K562 (cell line): ENCODE results near the gene PFAS. TPM values are rescaled to one million over a fixed set of nuclear protein-coding genes. Genes with fewer than 3 reads are reported as not detected.

ENCODE experiments used
- CHD2 ChIP-seq: IDR thresholded peaks from 2 replicates; pipeline ENCODE4 v1.6.1; 2011; ENCODE audit warnings: low read depth, low read length
- HDAC2 ChIP-seq: fragments of 450-650 bp; IDR thresholded peaks from 2 replicates; pipeline ENCODE4 v1.6.1; 2016; ENCODE audit warnings: mild to moderate bottlenecking
- HNRNPL ChIP-seq: fragments of 200-400 bp; formaldehyde crosslinking; IDR thresholded peaks from 2 replicates; pipeline ENCODE4 v1.6.1; 2017; ENCODE audit warnings: low read depth, mild to moderate bottlenecking, low read length
- MTA1 ChIP-seq: fragments of 450-650 bp; IDR thresholded peaks from 2 replicates; pipeline ENCODE4 v1.6.1; 2017; ENCODE audit warnings: borderline replicate concordance
- MXI1 ChIP-seq: IDR thresholded peaks from 2 replicates; pipeline ENCODE4 v1.6.1; 2011; ENCODE audit warnings: low read depth, mild to moderate bottlenecking, improper control_type of control experiment, low read length
- MYBL2 ChIP-seq, 2 experiments: fragments of 450-650 bp in 1 of 2; sonication (generic) in 1 of 2; formaldehyde crosslinking in 1 of 2; IDR thresholded peaks; 2 replicates each; pipeline versions ENCODE4 v1.6.1 to v1.8.1; 2017 to 2022; ENCODE audit warnings: borderline replicate concordance in 1 of 2, inconsistent platforms in 1 of 2, low read depth in 1 of 2, mild to moderate bottlenecking in 1 of 2, missing genetic modification reagents in 1 of 2, moderate library complexity in 1 of 2
- NRF1 ChIP-seq, 2 experiments: fragments of 450-650 bp; IDR thresholded peaks in 1 of 2; conservative IDR thresholded peaks in 1 of 2; 2 replicates each; pipeline ENCODE4 v1.6.1; 2014; ENCODE audit warnings: mild to moderate bottlenecking in 2 of 2
- POLR2B ChIP-seq: fragments of 450-650 bp; IDR thresholded peaks from 2 replicates; pipeline ENCODE4 v1.6.1; 2018; ENCODE audit warnings: low read depth; ENCODE audit not compliant: partially characterized antibody
- RUNX1 ChIP-seq: sonication (generic); IDR thresholded peaks from 2 replicates; pipeline ENCODE4 v1.6.1; 2016; ENCODE audit warnings: antibody characterized with exemption, low read depth
- SIN3B ChIP-seq: fragments of 450-650 bp; IDR thresholded peaks from 2 replicates; pipeline ENCODE4 v1.6.1; 2017; ENCODE audit warnings: low read depth, mild to moderate bottlenecking, moderate library complexity
- TAF1 ChIP-seq: IDR thresholded peaks from 2 replicates; pipeline ENCODE4 v1.6.1; 2011; ENCODE audit warnings: mild to moderate bottlenecking, low read length, moderate library complexity; ENCODE audit not compliant: insufficient read depth, control insufficient read depth, severe bottlenecking; ENCODE audit errors: extremely low read depth
- ZNF584 ChIP-seq: fragments of 200-800 bp; sonication (Bioruptor generic); IDR thresholded peaks from 2 replicates; pipeline ENCODE4 v1.6.1; 2016; ENCODE audit warnings: low read depth, mild to moderate bottlenecking, missing genetic modification characterization, missing compliant biosample characterization
- ZNF766 ChIP-seq: fragments of 200-800 bp; sonication (Bioruptor generic); conservative IDR thresholded peaks from 2 replicates; pipeline ENCODE4 v1.6.1; 2016; ENCODE audit warnings: missing genetic modification characterization, missing compliant biosample characterization
- polyA plus RNA-seq, 8 experiments: library from polyadenylated mRNA; depleted of rRNA in 4 of 8; stranded (reverse) in 5 of 8; unstranded in 3 of 8; fragments of >200 nt; fragmentation: Nextera tagmentation in 2 of 8; fragmentation: Illumina TruSeq in 1 of 8; extraction: Ambion mirVana in 2 of 8; extraction: Trizol in 1 of 8; gene quantifications; 2 replicates each; pipeline versions ENCODE4 v1.2.1 to v1.2.3, GENCODE V29; 2011 to 2014; ENCODE audit warnings: inconsistent platforms in 1 of 8, missing spikeins in 1 of 8
- total RNA-seq, 7 experiments: library from RNA; depleted of rRNA in 6 of 7; stranded (reverse); fragments of >200 nt in 6 of 7; fragmentation: Illumina TruSeq in 2 of 7; extraction: Trizol in 2 of 7; gene quantifications; 2 replicates each; pipeline versions ENCODE4 v1.2.1 to v1.2.3, GENCODE V29; 2011 to 2021; ENCODE audit warnings: low replicate concordance in 1 of 7
- TF ChIP-seq, protein P1 (sequence below), 3 experiments: fragments of 200-800 bp in 1 of 3; fragments of 250-450 bp in 1 of 3; fragments of 450-650 bp in 1 of 3; sonication (Bioruptor Pico) in 1 of 3; sonication (Bioruptor generic) in 1 of 3; formaldehyde crosslinking in 1 of 3; IDR thresholded peaks; 2 replicates each; pipeline versions ENCODE4 v1.6.1 to v1.8.0; 2016 to 2022; ENCODE audit warnings: mild to moderate bottlenecking in 2 of 3, missing genetic modification characterization in 2 of 3, missing compliant biosample characterization in 1 of 3, moderate library complexity in 1 of 3
- TF ChIP-seq, protein P2 (sequence below): conservative IDR thresholded peaks from 2 replicates; pipeline ENCODE4 v1.6.1; 2011; ENCODE audit warnings: low read depth, mild to moderate bottlenecking, low read length; ENCODE audit not compliant: control insufficient read depth

PFAS gene
- total and polyA plus RNA-seq, 9 of the 15 experiments (the other 6 are each of a cell fraction or from before 2014, with no cell fraction given) = 11.6 to 131 (median 43.9) TPM

DNA sequence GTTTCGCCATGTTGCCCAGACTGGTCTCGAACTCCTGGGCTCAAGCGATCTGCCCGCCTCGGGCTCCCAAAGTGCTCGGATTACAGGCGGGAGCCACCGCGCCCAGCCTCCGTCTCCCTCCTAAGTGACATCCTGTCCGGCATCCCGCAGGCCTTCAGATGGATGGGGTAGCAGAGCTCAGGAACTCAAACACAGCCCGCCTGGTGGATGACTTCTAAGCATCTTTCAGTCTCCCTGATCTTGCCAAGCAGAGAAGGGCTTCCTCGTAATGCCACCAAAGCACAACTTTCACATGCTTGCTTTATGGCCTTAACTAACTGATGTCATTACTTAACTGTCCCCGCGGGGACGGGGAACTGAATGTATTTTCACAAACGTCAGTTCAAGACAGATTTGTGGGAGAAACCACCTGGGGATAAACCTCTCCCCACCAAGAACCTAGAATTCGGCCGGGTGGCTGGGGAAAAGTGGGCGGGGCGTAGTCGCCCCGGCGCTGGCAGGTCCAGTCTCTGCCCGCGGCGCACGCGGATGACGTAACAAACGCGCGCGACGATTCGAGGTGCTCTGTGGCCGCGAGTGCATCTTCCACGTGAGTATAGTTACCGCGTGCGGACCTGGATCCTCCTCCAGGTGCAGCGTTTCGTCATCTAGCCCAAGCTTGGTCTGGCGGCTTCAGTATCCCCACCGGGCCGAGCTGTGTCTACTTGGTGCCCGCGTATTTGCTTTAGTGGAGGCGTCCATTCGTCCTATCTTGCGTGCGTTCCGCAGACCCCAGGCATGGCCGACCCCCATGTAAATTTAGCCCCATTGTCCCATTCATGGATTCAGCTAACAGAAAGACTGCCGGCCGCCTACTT is at the start of gene PFAS (continued):
- TF ChIP-seq, protein P1, sequence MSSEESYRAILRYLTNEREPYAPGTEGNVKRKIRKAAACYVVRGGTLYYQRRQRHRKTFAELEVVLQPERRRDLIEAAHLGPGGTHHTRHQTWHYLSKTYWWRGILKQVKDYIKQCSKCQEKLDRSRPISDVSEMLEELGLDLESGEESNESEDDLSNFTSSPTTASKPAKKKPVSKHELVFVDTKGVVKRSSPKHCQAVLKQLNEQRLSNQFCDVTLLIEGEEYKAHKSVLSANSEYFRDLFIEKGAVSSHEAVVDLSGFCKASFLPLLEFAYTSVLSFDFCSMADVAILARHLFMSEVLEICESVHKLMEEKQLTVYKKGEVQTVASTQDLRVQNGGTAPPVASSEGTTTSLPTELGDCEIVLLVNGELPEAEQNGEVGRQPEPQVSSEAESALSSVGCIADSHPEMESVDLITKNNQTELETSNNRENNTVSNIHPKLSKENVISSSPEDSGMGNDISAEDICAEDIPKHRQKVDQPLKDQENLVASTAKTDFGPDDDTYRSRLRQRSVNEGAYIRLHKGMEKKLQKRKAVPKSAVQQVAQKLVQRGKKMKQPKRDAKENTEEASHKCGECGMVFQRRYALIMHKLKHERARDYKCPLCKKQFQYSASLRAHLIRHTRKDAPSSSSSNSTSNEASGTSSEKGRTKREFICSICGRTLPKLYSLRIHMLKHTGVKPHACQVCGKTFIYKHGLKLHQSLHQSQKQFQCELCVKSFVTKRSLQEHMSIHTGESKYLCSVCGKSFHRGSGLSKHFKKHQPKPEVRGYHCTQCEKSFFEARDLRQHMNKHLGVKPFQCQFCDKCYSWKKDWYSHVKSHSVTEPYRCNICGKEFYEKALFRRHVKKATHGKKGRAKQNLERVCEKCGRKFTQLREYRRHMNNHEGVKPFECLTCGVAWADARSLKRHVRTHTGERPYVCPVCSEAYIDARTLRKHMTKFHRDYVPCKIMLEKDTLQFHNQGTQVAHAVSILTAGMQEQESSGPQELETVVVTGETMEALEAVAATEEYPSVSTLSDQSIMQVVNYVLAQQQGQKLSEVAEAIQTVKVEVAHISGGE (CRISPR knock-in tag; IDR thresholded peaks at IDR 0.05) = 0 out of 6 replicates have a peak, but pooled peaks of 1 of the 3 experiments have one; percentile 3
- TF ChIP-seq SIN3B (peak; percentile 81), HDAC2 (peak; percentile 92), NRF1 (conservative IDR thresholded peaks at IDR 0.05 in 1 of 2, IDR thresholded peaks at IDR 0.05 in 1 of 2) (peak; percentile 56 to 68), CHD2 (peak; percentile 26; the same call in 1 of the 2 replicates), ZNF766 (CRISPR knock-in tag) (0 out of 2 replicates have a peak, but pooled peaks have one; percentile 17), TAF1 (peak; percentile 71), RUNX1 (no peak), MYBL2 (IDR thresholded peaks at IDR 0.05; ENCODE audit: low read depth) (no peak), MYBL2 (CRISPR knock-in tag; IDR thresholded peaks at IDR 0.05; ENCODE audit: borderline replicate concordance) (no peak), HNRNPL (no peak), MXI1 (peak; percentile 93), POLR2B (peak; percentile 39), MTA1 (peak; percentile 99), ZNF584 (CRISPR knock-in tag) (0 out of 2 replicates have a peak, but pooled peaks have one; percentile 27)
- TF ChIP-seq, protein P2, sequence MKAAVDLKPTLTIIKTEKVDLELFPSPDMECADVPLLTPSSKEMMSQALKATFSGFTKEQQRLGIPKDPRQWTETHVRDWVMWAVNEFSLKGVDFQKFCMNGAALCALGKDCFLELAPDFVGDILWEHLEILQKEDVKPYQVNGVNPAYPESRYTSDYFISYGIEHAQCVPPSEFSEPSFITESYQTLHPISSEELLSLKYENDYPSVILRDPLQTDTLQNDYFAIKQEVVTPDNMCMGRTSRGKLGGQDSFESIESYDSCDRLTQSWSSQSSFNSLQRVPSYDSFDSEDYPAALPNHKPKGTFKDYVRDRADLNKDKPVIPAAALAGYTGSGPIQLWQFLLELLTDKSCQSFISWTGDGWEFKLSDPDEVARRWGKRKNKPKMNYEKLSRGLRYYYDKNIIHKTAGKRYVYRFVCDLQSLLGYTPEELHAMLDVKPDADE = 0 out of 2 replicates have a peak, but pooled peaks have one; percentile 44
